ENCODE measurements around the gene ABLIM1. TPM values are rescaled to one million over a fixed set of nuclear protein-coding genes. Genes with fewer than 3 reads are reported as not detected.

Gene ABLIM1
- total RNA-seq, 4 donors from 2014 or later = 56.9 to 108 (median 96.1) TPM

- 80 to 90% methylated on average over 4 of the region's 4 CpGs for WGBS, 2 donors (ENCODE audit: low coverage in 1 of 2)
- H3K27me3 ChIP-seq = no peaks in the 10 kb centered on the region
- DNase-seq = no peak
- peaks cover 0 to 24% (median 4%) of the 10 kb centered on the region in 4 donors for H3K36me3 ChIP-seq
- no peak overlapping the region for H3K27ac ChIP-seq
- intact Hi-C loops (cut with DNase I; ENCODE audit: low total_unique reads) (no loop called here), in situ Hi-C loops (cut with MboI; ENCODE audit: low pct_ligation_motif_present in 1 of 4, low pct_unique_long_range_greater_than_20kb in 1 of 4, low sequenced_read_pairs in 3 of 4) (loop anchor here in 3 of 4 donors (10.0 to 25.0 kb wide), 2 partner anchors 118 to 120 kb away; no protein-coding TSS in a partner anchor)
- no peaks in the 10 kb centered on the region for H3K9me3 ChIP-seq
- no peak for TF ChIP-seq EP300 (IDR thresholded peaks at IDR 0.05; ENCODE audit: low read depth)
- no peak for TF ChIP-seq POLR2AphosphoS5 (IDR thresholded peaks at IDR 0.05)
- no peak for TF ChIP-seq CTCF (IDR thresholded peaks at IDR 0.05)
- TF ChIP-seq POLR2A (IDR thresholded peaks at IDR 0.05) = no peak
- H3K4me3 ChIP-seq = no peak overlapping the region
- no peaks in the 10 kb centered on the region for H3K4me1 ChIP-seq
Measured at GRCh38 chr10:114432566-114433093, 225.4 kb downstream of the ABLIM1 start.

- no peak for TF ChIP-seq POLR2A (IDR thresholded peaks at IDR 0.05)
- no peak for TF ChIP-seq EP300 (IDR thresholded peaks at IDR 0.05; ENCODE audit: low read depth)
- no peak for TF ChIP-seq POLR2AphosphoS5 (IDR thresholded peaks at IDR 0.05)
- no peak for TF ChIP-seq CTCF (IDR thresholded peaks at IDR 0.05)
- no peak for DNase-seq
- Histone ChIP-seq H3K27me3 (no peaks in the 10 kb centered on the region), H3K9me3 (no peaks in the 10 kb centered on the region), H3K36me3 (peaks cover 0 to 20% (median 4%) of the 10 kb centered on the region in 4 donors), H3K27ac (no peak overlapping the region), H3K4me1 (no peaks in the 10 kb centered on the region), H3K4me3 (no peak overlapping the region)
- in situ Hi-C loops (cut with MboI; ENCODE audit: low pct_ligation_motif_present in 1 of 4, low pct_unique_long_range_greater_than_20kb in 1 of 4, low sequenced_read_pairs in 3 of 4) (loop anchor here in 3 of 4 donors (10.0 to 25.0 kb wide), 2 partner anchors 117 to 119 kb away; no protein-coding TSS in a partner anchor), intact Hi-C loops (cut with DNase I; ENCODE audit: low total_unique reads) (no loop called here)
- 87 to 89% methylated on average over 3 to 4 of the region's 4 CpGs for WGBS, 2 donors (ENCODE audit: low coverage in 1 of 2)
Measured at GRCh38 chr10:114431414-114432135, 226.5 kb downstream of the ABLIM1 start.

GRCh38 chr10:114430688-114431413, 227.2 kb downstream of the ABLIM1 start:
- intact Hi-C loops (cut with DNase I; ENCODE audit: low total_unique reads) (no loop called here), in situ Hi-C loops (cut with MboI; ENCODE audit: low pct_ligation_motif_present in 1 of 4, low pct_unique_long_range_greater_than_20kb in 1 of 4, low sequenced_read_pairs in 3 of 4) (loop anchor here in 3 of 4 donors (10.0 to 25.0 kb wide), 2 partner anchors 116 to 119 kb away; no protein-coding TSS in a partner anchor)
- no peak overlapping the region for H3K4me3 ChIP-seq
- H3K36me3 ChIP-seq = peaks cover 0 to 13% (median 2%) of the 10 kb centered on the region in 4 donors
- 94 to 98% methylated on average over 7 to 12 of the region's 12 CpGs for WGBS, 2 donors (ENCODE audit: low coverage in 1 of 2)
- no peaks in the 10 kb centered on the region for H3K27me3 ChIP-seq
- H3K4me1 ChIP-seq = no peaks in the 10 kb centered on the region
- H3K9me3 ChIP-seq = no peaks in the 10 kb centered on the region
- no peak overlapping the region for H3K27ac ChIP-seq
- no peak for DNase-seq
- TF ChIP-seq EP300 (IDR thresholded peaks at IDR 0.05; ENCODE audit: low read depth) = no peak

GRCh38 chr10:114429581-114430335, 228.3 kb downstream of the ABLIM1 start:
- no peaks in the 10 kb centered on the region for H3K27me3 ChIP-seq
- WGBS, 2 donors (ENCODE audit: low coverage in 1 of 2) = 87 to 95% methylated on average over 4 to 9 of the region's 9 CpGs
- no peak overlapping the region for H3K4me3 ChIP-seq
- in situ Hi-C loops (cut with MboI; ENCODE audit: low pct_ligation_motif_present in 1 of 4, low pct_unique_long_range_greater_than_20kb in 1 of 4, low sequenced_read_pairs in 3 of 4) = loop anchor here in 3 of 4 donors (10.0 to 25.0 kb wide), 2 partner anchors 115 to 117 kb away; no protein-coding TSS in a partner anchor
- no peaks in the 10 kb centered on the region for H3K9me3 ChIP-seq
- H3K36me3 ChIP-seq = peaks cover 0 to 2% (median 0%) of the 10 kb centered on the region in 4 donors
- H3K27ac ChIP-seq = no peak overlapping the region
- TF ChIP-seq EP300 (IDR thresholded peaks at IDR 0.05; ENCODE audit: low read depth) (no peak), POLR2AphosphoS5 (IDR thresholded peaks at IDR 0.05) (no peak), POLR2A (IDR thresholded peaks at IDR 0.05) (no peak), CTCF (IDR thresholded peaks at IDR 0.05) (no peak)
- DNase-seq = no peak
- intact Hi-C loops (cut with DNase I; ENCODE audit: low total_unique reads) = no loop called here
- H3K4me1 ChIP-seq = no peaks in the 10 kb centered on the region

Measured in transverse colon (tissue), 4 donors.